ENCODE results near the gene CLNS1A.

CLNS1A gene

GRCh38 chr11:77617892-77618291, 19.7 kb downstream of the CLNS1A start:
- Histone ChIP-seq H3K27ac (ENCODE audit: low read length) (no peak overlapping the region), H3K27me3 (ENCODE audit: control insufficient read depth, insufficient read depth, low read length) (no peaks in the 10 kb centered on the region), H3K36me3 (ENCODE audit: control insufficient read depth, insufficient read depth, low read length) (peaks cover 14% of the 10 kb centered on the region; the same call in 1 of the 2 replicates), H3K4me3 (ENCODE audit: low read length) (no peak overlapping the region), H3K4me1 (ENCODE audit: control insufficient read depth, insufficient read depth, low read length) (no peaks in the 10 kb centered on the region), H3K9me3 (ENCODE audit: control insufficient read depth, insufficient read depth, low read length) (no peaks in the 10 kb centered on the region)
- DNase-seq (ENCODE audit: low read depth, low spot score), result no peak
- WGBS (ENCODE audit: insufficient coverage, insufficient read length), result no CpG with 5 or more reads among the region's 3 CpGs

GRCh38 chr11:77611921-77612320, 25.7 kb downstream of the CLNS1A start:
- H3K4me1 ChIP-seq (ENCODE audit: control insufficient read depth, insufficient read depth, low read length), result no peaks in the 10 kb centered on the region
- peaks cover 11% of the 10 kb centered on the region; the same call in 1 of the 2 replicates for H3K36me3 ChIP-seq (ENCODE audit: control insufficient read depth, insufficient read depth, low read length)
- DNase-seq (ENCODE audit: low read depth, low spot score), result no peak
- H3K27ac ChIP-seq (ENCODE audit: low read length), result no peak overlapping the region
- no peak overlapping the region for H3K4me3 ChIP-seq (ENCODE audit: low read length)
- H3K27me3 ChIP-seq (ENCODE audit: control insufficient read depth, insufficient read depth, low read length), result no peaks in the 10 kb centered on the region
- no peaks in the 10 kb centered on the region for H3K9me3 ChIP-seq (ENCODE audit: control insufficient read depth, insufficient read depth, low read length)

- DNase-seq (ENCODE audit: low read depth, low spot score), result no peak
- H3K27me3 ChIP-seq (ENCODE audit: control insufficient read depth, insufficient read depth, low read length), result no peaks in the 10 kb centered on the region
- H3K9me3 ChIP-seq (ENCODE audit: control insufficient read depth, insufficient read depth, low read length), result no peaks in the 10 kb centered on the region
- H3K4me1 ChIP-seq (ENCODE audit: control insufficient read depth, insufficient read depth, low read length), result no peaks in the 10 kb centered on the region
- no peak overlapping the region for H3K27ac ChIP-seq (ENCODE audit: low read length)
- H3K36me3 ChIP-seq (ENCODE audit: control insufficient read depth, insufficient read depth, low read length), result peaks cover 7% of the 10 kb centered on the region; the same call in 1 of the 2 replicates
- WGBS (ENCODE audit: insufficient coverage, insufficient read length), result no CpG with 5 or more reads among the region's 1 CpG
- no peak overlapping the region for H3K4me3 ChIP-seq (ENCODE audit: low read length)
Measured at GRCh38 chr11:77609234-77609633, 28.4 kb downstream of the CLNS1A start.

DNA sequence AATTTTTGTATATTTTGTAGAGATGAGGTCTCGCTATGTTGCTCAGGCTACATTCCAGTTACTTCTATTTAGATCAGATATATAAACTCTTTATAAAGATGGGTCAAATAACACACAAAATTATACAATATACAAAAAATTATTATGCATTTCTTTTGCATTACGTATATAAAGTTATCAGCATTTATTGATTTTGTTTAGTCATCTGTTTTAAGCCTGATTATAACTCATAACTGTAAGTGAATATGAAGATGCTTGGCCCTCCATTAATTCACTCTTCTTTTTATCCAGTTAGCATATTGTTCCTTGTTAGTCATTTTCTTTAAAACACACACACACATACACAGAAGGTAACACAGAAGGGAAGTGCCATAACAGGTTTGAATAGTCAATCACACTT, 33.3 kb downstream of the CLNS1A start:
- H3K9me3 ChIP-seq (ENCODE audit: control insufficient read depth, insufficient read depth, low read length), result no peaks in the 10 kb centered on the region
- H3K4me3 ChIP-seq (ENCODE audit: low read length), result no peak overlapping the region
- peaks cover 3% of the 10 kb centered on the region; the same call in 1 of the 2 replicates for H3K36me3 ChIP-seq (ENCODE audit: control insufficient read depth, insufficient read depth, low read length)
- H3K27ac ChIP-seq (ENCODE audit: low read length), result no peak overlapping the region
- no peak for DNase-seq (ENCODE audit: low read depth, low spot score)
- H3K27me3 ChIP-seq (ENCODE audit: control insufficient read depth, insufficient read depth, low read length), result no peaks in the 10 kb centered on the region
- 0 out of 2 replicates have a peak, but pooled peaks cover 2% of the 10 kb centered on the region for H3K4me1 ChIP-seq (ENCODE audit: control insufficient read depth, insufficient read depth, low read length)
- WGBS (ENCODE audit: insufficient coverage, insufficient read length), result no CpG with 5 or more reads among the region's 2 CpGs

DNA sequence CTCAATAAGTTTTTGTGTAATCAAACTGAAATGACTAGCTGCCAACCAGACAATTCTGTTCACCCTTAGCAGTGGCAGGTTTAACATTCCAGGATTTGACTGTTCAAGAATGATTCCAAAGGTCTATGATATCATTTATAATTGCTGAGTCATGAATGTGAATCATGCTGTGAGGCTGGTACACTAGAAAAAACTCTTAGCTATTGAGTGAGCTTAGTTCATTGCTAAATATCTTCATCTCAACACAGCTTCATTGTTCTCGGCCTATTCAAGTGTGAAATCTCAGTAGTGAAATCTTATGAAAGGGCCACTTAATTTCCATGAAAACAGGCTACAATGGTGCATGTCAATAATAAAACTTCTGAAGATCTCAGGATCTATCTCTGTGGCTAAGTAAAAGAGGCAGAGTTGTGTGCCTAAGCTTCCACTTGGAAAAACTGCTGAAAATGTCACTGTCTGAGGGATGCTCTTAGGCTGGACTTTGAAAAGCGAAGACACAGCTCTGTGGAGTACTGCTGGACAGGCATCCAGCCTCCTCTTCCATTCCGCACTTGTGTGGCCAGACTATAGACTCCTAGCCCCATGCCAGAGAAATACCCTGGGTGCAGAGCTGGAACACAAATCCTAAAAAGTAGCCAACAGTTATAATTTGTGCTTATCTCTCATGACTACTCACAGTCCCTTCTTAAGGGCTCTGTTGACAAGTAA, 35.1 kb downstream of the CLNS1A start:
- Histone ChIP-seq H3K4me3 (ENCODE audit: low read length) (no peak overlapping the region), H3K9me3 (ENCODE audit: control insufficient read depth, insufficient read depth, low read length) (no peaks in the 10 kb centered on the region), H3K36me3 (ENCODE audit: control insufficient read depth, insufficient read depth, low read length) (peaks cover 3% of the 10 kb centered on the region; the same call in 1 of the 2 replicates), H3K4me1 (ENCODE audit: control insufficient read depth, insufficient read depth, low read length) (0 out of 2 replicates have a peak, but pooled peaks cover 2% of the 10 kb centered on the region), H3K27ac (ENCODE audit: low read length) (no peak overlapping the region), H3K27me3 (ENCODE audit: control insufficient read depth, insufficient read depth, low read length) (no peaks in the 10 kb centered on the region)
- DNase-seq (ENCODE audit: low read depth, low spot score), result no peak
- no CpG with 5 or more reads among the region's 3 CpGs for WGBS (ENCODE audit: insufficient coverage, insufficient read length)

DNA sequence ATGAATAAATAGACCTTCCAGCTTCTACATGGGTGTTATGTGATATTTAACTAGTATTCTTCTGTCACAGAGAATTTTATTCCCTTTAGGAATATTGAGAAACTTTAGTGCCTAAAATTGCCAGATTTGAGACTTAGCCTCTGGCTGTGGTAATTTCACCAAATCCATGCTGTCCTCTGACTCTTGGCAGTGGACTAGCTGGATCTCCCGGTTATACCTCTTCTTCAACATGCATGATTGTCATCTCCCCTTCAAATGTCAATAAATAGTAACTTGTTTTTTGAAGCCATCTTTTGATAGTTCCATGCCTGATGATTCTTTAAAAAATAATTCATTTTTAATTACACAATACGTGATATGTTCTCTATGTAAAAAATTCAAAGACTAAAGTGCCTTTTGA, 39.4 kb downstream of the CLNS1A start:
- Histone ChIP-seq H3K27me3 (ENCODE audit: control insufficient read depth, insufficient read depth, low read length) (no peaks in the 10 kb centered on the region), H3K36me3 (ENCODE audit: control insufficient read depth, insufficient read depth, low read length) (no peaks in the 10 kb centered on the region), H3K9me3 (ENCODE audit: control insufficient read depth, insufficient read depth, low read length) (no peaks in the 10 kb centered on the region), H3K4me1 (ENCODE audit: control insufficient read depth, insufficient read depth, low read length) (0 out of 2 replicates have a peak, but pooled peaks cover 2% of the 10 kb centered on the region), H3K27ac (ENCODE audit: low read length) (no peak overlapping the region), H3K4me3 (ENCODE audit: low read length) (no peak overlapping the region)
- DNase-seq (ENCODE audit: low read depth, low spot score), result no peak
- WGBS (ENCODE audit: insufficient coverage, insufficient read length), result no CpG with 5 or more reads among the region's 2 CpGs

- Histone ChIP-seq H3K4me1 (ENCODE audit: control insufficient read depth, insufficient read depth, low read length) (no peaks in the 10 kb centered on the region), H3K27ac (ENCODE audit: low read length) (no peak overlapping the region), H3K27me3 (ENCODE audit: control insufficient read depth, insufficient read depth, low read length) (no peaks in the 10 kb centered on the region), H3K9me3 (ENCODE audit: control insufficient read depth, insufficient read depth, low read length) (no peaks in the 10 kb centered on the region), H3K4me3 (ENCODE audit: low read length) (no peak overlapping the region), H3K36me3 (ENCODE audit: control insufficient read depth, insufficient read depth, low read length) (no peaks in the 10 kb centered on the region)
- no peak for DNase-seq (ENCODE audit: low read depth, low spot score)
- no CpG with 5 or more reads among the region's 2 CpGs for WGBS (ENCODE audit: insufficient coverage, insufficient read length)
Measured at GRCh38 chr11:77596626-77597025, 41.0 kb downstream of the CLNS1A start.

DNA sequence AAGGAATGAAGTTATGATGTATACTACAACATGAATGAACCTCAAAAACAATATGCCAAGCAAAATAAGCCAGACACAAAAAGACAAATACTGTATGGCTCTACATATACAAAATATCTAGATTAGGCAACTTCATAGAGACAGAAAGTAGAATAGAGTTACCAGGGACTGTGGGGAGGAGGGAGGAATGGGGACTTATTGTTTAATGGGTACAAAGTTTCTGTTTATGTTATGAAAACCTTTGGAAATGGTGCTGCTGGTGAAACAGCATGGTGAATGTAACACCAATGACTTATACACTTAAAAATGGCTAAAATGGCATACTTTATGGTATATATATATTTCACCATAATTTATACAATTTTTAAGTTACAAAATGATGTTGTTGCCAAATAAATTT, 43.7 kb downstream of the CLNS1A start:
- no peak for DNase-seq (ENCODE audit: low read depth, low spot score)
- Histone ChIP-seq H3K4me1 (ENCODE audit: control insufficient read depth, insufficient read depth, low read length) (0 out of 2 replicates have a peak, but pooled peaks cover 2% of the 10 kb centered on the region), H3K9me3 (ENCODE audit: control insufficient read depth, insufficient read depth, low read length) (no peaks in the 10 kb centered on the region), H3K4me3 (ENCODE audit: low read length) (no peak overlapping the region), H3K27ac (ENCODE audit: low read length) (no peak overlapping the region), H3K36me3 (ENCODE audit: control insufficient read depth, insufficient read depth, low read length) (no peaks in the 10 kb centered on the region), H3K27me3 (ENCODE audit: control insufficient read depth, insufficient read depth, low read length) (no peaks in the 10 kb centered on the region)

GRCh38 chr11:77592727-77593126, 44.9 kb downstream of the CLNS1A start:
- no peak overlapping the region for H3K4me3 ChIP-seq (ENCODE audit: low read length)
- H3K9me3 ChIP-seq (ENCODE audit: control insufficient read depth, insufficient read depth, low read length), result no peaks in the 10 kb centered on the region
- H3K27ac ChIP-seq (ENCODE audit: low read length), result no peak overlapping the region
- DNase-seq (ENCODE audit: low read depth, low spot score), result no peak
- H3K4me1 ChIP-seq (ENCODE audit: control insufficient read depth, insufficient read depth, low read length), result 0 out of 2 replicates have a peak, but pooled peaks cover 2% of the 10 kb centered on the region
- no CpG with 5 or more reads among the region's 2 CpGs for WGBS (ENCODE audit: insufficient coverage, insufficient read length)
- H3K36me3 ChIP-seq (ENCODE audit: control insufficient read depth, insufficient read depth, low read length), result no peaks in the 10 kb centered on the region
- H3K27me3 ChIP-seq (ENCODE audit: control insufficient read depth, insufficient read depth, low read length), result no peaks in the 10 kb centered on the region

DNA sequence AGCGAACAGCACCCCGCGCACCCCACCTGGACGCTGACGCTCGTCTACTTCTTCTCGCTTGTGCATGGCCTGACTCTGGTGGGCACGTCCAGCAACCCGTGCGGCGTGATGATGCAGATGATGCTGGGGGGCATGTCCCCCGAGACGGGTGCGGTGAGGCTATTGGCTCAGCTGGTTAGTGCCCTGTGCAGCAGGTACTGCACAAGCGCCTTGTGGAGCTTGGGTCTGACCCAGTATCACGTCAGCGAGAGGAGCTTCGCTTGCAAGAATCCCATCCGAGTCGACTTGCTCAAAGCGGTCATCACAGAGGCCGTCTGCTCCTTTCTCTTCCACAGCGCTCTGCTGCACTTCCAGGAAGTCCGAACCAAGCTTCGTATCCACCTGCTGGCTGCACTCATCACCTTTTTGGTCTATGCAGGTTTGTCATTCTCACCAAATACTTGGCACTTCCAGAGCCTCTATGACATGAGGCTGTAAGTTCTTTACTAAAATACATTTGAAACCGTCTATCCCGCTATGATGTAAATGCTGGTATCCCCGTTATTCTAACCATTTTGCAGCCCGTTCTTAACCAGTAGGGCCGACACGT, 47.3 kb downstream of the CLNS1A start:
- no peaks in the 10 kb centered on the region for H3K36me3 ChIP-seq (ENCODE audit: control insufficient read depth, insufficient read depth, low read length)
- DNase-seq (ENCODE audit: low read depth, low spot score), result peak; percentile 27
- peak overlapping the region; percentile 54 for H3K4me3 ChIP-seq (ENCODE audit: low read length)
- no CpG with 5 or more reads among the region's 31 CpGs for WGBS (ENCODE audit: insufficient coverage, insufficient read length)
- H3K4me1 ChIP-seq (ENCODE audit: control insufficient read depth, insufficient read depth, low read length), result 0 out of 2 replicates have a peak, but pooled peaks cover 2% of the 10 kb centered on the region
- no peaks in the 10 kb centered on the region for H3K27me3 ChIP-seq (ENCODE audit: control insufficient read depth, insufficient read depth, low read length)
- H3K27ac ChIP-seq (ENCODE audit: low read length), result no peak overlapping the region
- H3K9me3 ChIP-seq (ENCODE audit: control insufficient read depth, insufficient read depth, low read length), result no peaks in the 10 kb centered on the region

Data from iPS DF 6.9 (cell line).